Peyer's patch (tissue), 4 donors: ENCODE measurements around the gene TGFBR1.

Experiments
- POLR2A ChIP-seq, 2 donors: fragments of 450-650 bp; IDR thresholded peaks; one replicate each; pipeline ENCODE4 v1.5.1; 2017; ENCODE audit warnings: antibody characterized with exemption in 2 of 2, mild to moderate bottlenecking in 2 of 2, moderate library complexity in 2 of 2
- TF ChIP-seq, protein P1 (sequence below), 6 experiments: fragments of 450-650 bp in 4 of 6; fragments of 200-600 bp in 2 of 6; sonication (generic) in 1 of 6; IDR thresholded peaks; one replicate each; pipeline ENCODE4 v1.5.1; 2017 to 2019; ENCODE audit warnings: antibody characterized with exemption in 6 of 6, mild to moderate bottlenecking in 3 of 6, moderate library complexity in 1 of 6

DNA sequence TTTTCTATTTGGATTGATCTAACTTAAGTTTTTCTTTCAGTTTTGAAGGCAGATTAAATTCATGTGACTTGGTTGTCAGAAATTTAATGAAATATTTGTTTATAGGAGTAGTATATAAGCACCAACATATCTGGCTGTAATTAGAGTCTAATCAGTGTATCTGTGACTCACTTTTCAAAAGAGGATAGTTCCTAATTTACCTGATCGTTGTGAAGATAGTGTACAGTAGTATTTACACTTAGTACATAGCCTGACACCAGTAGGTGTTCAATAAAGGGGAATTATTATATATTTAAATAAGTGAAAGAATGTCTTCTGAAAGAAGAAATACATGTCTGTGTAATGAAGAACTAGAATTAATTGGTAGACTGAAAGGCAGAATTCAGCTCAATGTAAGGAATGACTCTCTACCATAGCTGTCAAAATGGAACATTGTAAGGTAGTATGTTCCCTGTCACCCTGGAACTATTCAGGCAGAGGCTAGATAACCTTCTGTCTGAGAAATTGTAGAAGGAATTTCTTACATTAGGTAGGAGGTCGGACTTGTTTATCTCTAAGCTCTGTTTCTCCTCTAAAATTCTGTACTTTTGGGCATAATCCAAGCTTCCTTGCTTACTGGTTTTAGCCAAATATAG is 8.6 kb downstream of the TGFBR1 start:
- TF ChIP-seq, protein P1, sequence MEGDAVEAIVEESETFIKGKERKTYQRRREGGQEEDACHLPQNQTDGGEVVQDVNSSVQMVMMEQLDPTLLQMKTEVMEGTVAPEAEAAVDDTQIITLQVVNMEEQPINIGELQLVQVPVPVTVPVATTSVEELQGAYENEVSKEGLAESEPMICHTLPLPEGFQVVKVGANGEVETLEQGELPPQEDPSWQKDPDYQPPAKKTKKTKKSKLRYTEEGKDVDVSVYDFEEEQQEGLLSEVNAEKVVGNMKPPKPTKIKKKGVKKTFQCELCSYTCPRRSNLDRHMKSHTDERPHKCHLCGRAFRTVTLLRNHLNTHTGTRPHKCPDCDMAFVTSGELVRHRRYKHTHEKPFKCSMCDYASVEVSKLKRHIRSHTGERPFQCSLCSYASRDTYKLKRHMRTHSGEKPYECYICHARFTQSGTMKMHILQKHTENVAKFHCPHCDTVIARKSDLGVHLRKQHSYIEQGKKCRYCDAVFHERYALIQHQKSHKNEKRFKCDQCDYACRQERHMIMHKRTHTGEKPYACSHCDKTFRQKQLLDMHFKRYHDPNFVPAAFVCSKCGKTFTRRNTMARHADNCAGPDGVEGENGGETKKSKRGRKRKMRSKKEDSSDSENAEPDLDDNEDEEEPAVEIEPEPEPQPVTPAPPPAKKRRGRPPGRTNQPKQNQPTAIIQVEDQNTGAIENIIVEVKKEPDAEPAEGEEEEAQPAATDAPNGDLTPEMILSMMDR (IDR thresholded peaks at IDR 0.05) = no peak
- TF ChIP-seq POLR2A (IDR thresholded peaks at IDR 0.05) = no peak
